H1 (cell line): ENCODE measurements around the gene LPCAT1. TPM values are rescaled to one million over a fixed set of nuclear protein-coding genes. Genes with fewer than 3 reads are reported as not detected.

Source experiments
- ATF3 ChIP-seq: IDR thresholded peaks from 2 replicates; pipeline ENCODE4 v1.6.1; 2011; ENCODE audit warnings: low read depth, mild to moderate bottlenecking, low read length; ENCODE audit not compliant: insufficient read depth
- CTCF ChIP-seq, 3 experiments: IDR thresholded peaks; 1 replicate in 2 of 3; 2 replicates in 1 of 3; pipeline versions ENCODE4 v1.5.1 to v1.6.1; 2011; ENCODE audit warnings: low read length in 3 of 3, mild to moderate bottlenecking in 3 of 3, inconsistent platforms in 2 of 3, low read depth in 1 of 3, moderate library complexity in 1 of 3; ENCODE audit not compliant: insufficient read depth in 1 of 3; ENCODE audit errors: control extremely low read depth in 1 of 3
- EZH2 ChIP-seq: fragments of 200-600 bp; sonication (generic); IDR thresholded peaks from 2 replicates; pipeline ENCODE4 v1.7.1; 2012; ENCODE audit warnings: low read depth, mild to moderate bottlenecking, moderate library complexity, low read length, inconsistent platforms; ENCODE audit not compliant: severe bottlenecking
- POLR2A ChIP-seq, 2 experiments: IDR thresholded peaks; 1 replicate in 1 of 2; 2 replicates in 1 of 2; pipeline ENCODE4 v1.6.1; 2011; ENCODE audit warnings: low read depth in 2 of 2, low read length in 2 of 2, mild to moderate bottlenecking in 2 of 2; ENCODE audit errors: control extremely low read depth in 1 of 2
- SIRT6 ChIP-seq: IDR thresholded peaks from one replicate; pipeline ENCODE4 v1.7.1; 2012; ENCODE audit warnings: low read length, inconsistent platforms
- polyA plus RNA-seq, 7 experiments: library from polyadenylated mRNA; depleted of rRNA in 3 of 7; stranded (reverse) in 5 of 7; unstranded in 2 of 7; fragments of >200 nt in 5 of 7; fragments of 200-250 nt in 2 of 7; gene quantifications; 1 replicate in 5 of 7; 2 replicates in 1 of 7; 4 replicates in 1 of 7; pipeline versions ENCODE4 v1.2.1 to v1.2.3, GENCODE V29; 2011 to 2013; ENCODE audit warnings: missing spikeins in 2 of 7, mixed read lengths in 2 of 7
- total RNA-seq: library from RNA; stranded (reverse); fragmentation: NEBNext Ultra II Directional; extraction: Animal tissue kit (Norgen Biotek cat#: 25700); gene quantifications from 2 replicates; pipeline ENCODE4 v1.2.1, GENCODE V29; 2021

The LPCAT1 gene
- total and polyA plus RNA-seq, 2 of the 8 experiments (the other 6 are each of a cell fraction or from before 2014, with no cell fraction given) = 107 to 260 TPM

- TF ChIP-seq CTCF (IDR thresholded peaks at IDR 0.05; ENCODE audit: control extremely low read depth in 1 of 3, insufficient read depth in 1 of 3, low read depth in 1 of 3, low read length in 3 of 3) (no peak), EZH2 (no peak), ATF3 (no peak), POLR2A (IDR thresholded peaks at IDR 0.05; ENCODE audit: control extremely low read depth in 1 of 2, low read depth in 2 of 2, low read length in 2 of 2) (no peak), SIRT6 (no peak)
Observed at GRCh38 chr5:1526681-1527131, 2.9 kb upstream of the LPCAT1 start (continued).
